Stomach (tissue), 4 donors: ENCODE data around the gene CCDC158.

Experiments used
- EP300 ChIP-seq: sonication (generic); formaldehyde crosslinking; IDR thresholded peaks from one replicate; pipeline ENCODE4 v1.6.1; 2017; ENCODE audit warnings: antibody characterized with exemption
- POLR2A ChIP-seq, 4 donors: fragments of 450-650 bp; IDR thresholded peaks; one replicate each; pipeline ENCODE4 v1.6.1; 2016; ENCODE audit warnings: antibody characterized with exemption in 4 of 4, control low read depth in 2 of 4, mild to moderate bottlenecking in 1 of 4, moderate library complexity in 1 of 4
- POLR2AphosphoS5 ChIP-seq, 3 donors: sonication (generic); formaldehyde crosslinking; IDR thresholded peaks; one replicate each; pipeline ENCODE4 v1.6.1; 2016; ENCODE audit warnings: antibody characterized with exemption in 3 of 3
- TF ChIP-seq, protein P1 (sequence below), 7 experiments: fragments of 450-650 bp in 4 of 7; fragments of 200-600 bp in 3 of 7; sonication (generic) in 3 of 7; IDR thresholded peaks; one replicate each; pipeline ENCODE4 v1.5.1; 2016 to 2019; ENCODE audit warnings: antibody characterized with exemption in 7 of 7, control low read depth in 2 of 7, mild to moderate bottlenecking in 1 of 7

GRCh38 chr4:76384052-76384451 lies 36.9 kb downstream of the CCDC158 start:
- TF ChIP-seq, protein P1, sequence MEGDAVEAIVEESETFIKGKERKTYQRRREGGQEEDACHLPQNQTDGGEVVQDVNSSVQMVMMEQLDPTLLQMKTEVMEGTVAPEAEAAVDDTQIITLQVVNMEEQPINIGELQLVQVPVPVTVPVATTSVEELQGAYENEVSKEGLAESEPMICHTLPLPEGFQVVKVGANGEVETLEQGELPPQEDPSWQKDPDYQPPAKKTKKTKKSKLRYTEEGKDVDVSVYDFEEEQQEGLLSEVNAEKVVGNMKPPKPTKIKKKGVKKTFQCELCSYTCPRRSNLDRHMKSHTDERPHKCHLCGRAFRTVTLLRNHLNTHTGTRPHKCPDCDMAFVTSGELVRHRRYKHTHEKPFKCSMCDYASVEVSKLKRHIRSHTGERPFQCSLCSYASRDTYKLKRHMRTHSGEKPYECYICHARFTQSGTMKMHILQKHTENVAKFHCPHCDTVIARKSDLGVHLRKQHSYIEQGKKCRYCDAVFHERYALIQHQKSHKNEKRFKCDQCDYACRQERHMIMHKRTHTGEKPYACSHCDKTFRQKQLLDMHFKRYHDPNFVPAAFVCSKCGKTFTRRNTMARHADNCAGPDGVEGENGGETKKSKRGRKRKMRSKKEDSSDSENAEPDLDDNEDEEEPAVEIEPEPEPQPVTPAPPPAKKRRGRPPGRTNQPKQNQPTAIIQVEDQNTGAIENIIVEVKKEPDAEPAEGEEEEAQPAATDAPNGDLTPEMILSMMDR (IDR thresholded peaks at IDR 0.05): no peak
- TF ChIP-seq POLR2AphosphoS5 (IDR thresholded peaks at IDR 0.05) (no peak), EP300 (no peak), POLR2A (IDR thresholded peaks at IDR 0.05) (no peak)
